GM12878 (cell line): ENCODE data around the gene PKP3. TPM values are rescaled to one million over a fixed set of nuclear protein-coding genes. Genes with fewer than 3 reads are reported as not detected.
A peak's percentile ranks its signal among the peaks of the same experiment; 100 is the strongest.

Experiments
- BCL11A ChIP-seq: IDR thresholded peaks from 2 replicates; pipeline ENCODE4 v1.6.1; 2011; ENCODE audit warnings: low read depth, low read length
- BMI1 ChIP-seq: fragments of 450-650 bp; IDR thresholded peaks from 2 replicates; pipeline ENCODE4 v1.6.1; 2016; ENCODE audit warnings: mild to moderate bottlenecking, moderate library complexity, borderline replicate concordance
- CBX5 ChIP-seq: sonication (generic); IDR thresholded peaks from 2 replicates; pipeline ENCODE4 v1.6.1; 2016; ENCODE audit warnings: low read depth, moderate library complexity, mild to moderate bottlenecking, inconsistent platforms
- GABPA ChIP-seq: IDR thresholded peaks from 2 replicates; pipeline ENCODE4 v1.6.1; 2014; ENCODE audit warnings: antibody characterized with exemption, low read depth, mild to moderate bottlenecking, inconsistent platforms
- MYC ChIP-seq: IDR thresholded peaks from 2 replicates; pipeline ENCODE4 v1.6.1; 2011; ENCODE audit warnings: mild to moderate bottlenecking, low read length, moderate library complexity, inconsistent platforms; ENCODE audit not compliant: insufficient read depth, insufficient replicate concordance, insufficient read length, severe bottlenecking
- NR2C1 ChIP-seq: fragments of 450-650 bp; IDR thresholded peaks from 2 replicates; pipeline ENCODE4 v1.6.1; 2017; ENCODE audit warnings: antibody characterized with exemption, mild to moderate bottlenecking, moderate library complexity
- SIN3A ChIP-seq: IDR thresholded peaks from 2 replicates; pipeline ENCODE4 v1.6.1; 2012; ENCODE audit warnings: low read depth, low read length, improper control_type of control experiment
- SREBF2 ChIP-seq: IDR thresholded peaks from 2 replicates; pipeline ENCODE4 v1.6.1; 2012; ENCODE audit warnings: mild to moderate bottlenecking, low read length
- TCF3 ChIP-seq: IDR thresholded peaks from 2 replicates; pipeline ENCODE4 v1.6.1; 2012; ENCODE audit warnings: low read depth, mild to moderate bottlenecking, low read length, borderline replicate concordance; ENCODE audit not compliant: insufficient read depth
- YY1 ChIP-seq: IDR thresholded peaks from 2 replicates; pipeline ENCODE4 v1.6.1; 2011; ENCODE audit warnings: low read depth, mild to moderate bottlenecking, low read length
- polyA plus RNA-seq, 11 experiments: library from polyadenylated mRNA; depleted of rRNA in 4 of 11; unstranded in 6 of 11; stranded (reverse) in 5 of 11; fragments of >200 nt; fragmentation: Nextera tagmentation in 4 of 11; fragmentation: Illumina TruSeq in 1 of 11; extraction: Ambion mirVana in 4 of 11; extraction: Trizol in 1 of 11; gene quantifications; 1 replicate in 1 of 11; 2 replicates in 10 of 11; pipeline versions ENCODE4 v1.2.1 to v1.2.3, GENCODE V29; 2011 to 2016; ENCODE audit warnings: inconsistent platforms in 2 of 11, missing spikeins in 2 of 11, low read depth in 1 of 11
- total RNA-seq, 4 experiments: library from RNA; depleted of rRNA in 3 of 4; stranded (reverse); fragments of >200 nt in 3 of 4; fragmentation: Illumina TruSeq in 1 of 4; extraction: Trizol in 1 of 4; gene quantifications; 2 replicates each; pipeline versions ENCODE4 v1.2.1 to v1.2.3, GENCODE V29; 2013 to 2021
- TF ChIP-seq, protein P1 (sequence below): fragments of 450-650 bp; IDR thresholded peaks from 2 replicates; pipeline ENCODE4 v1.6.1; 2017; ENCODE audit warnings: mild to moderate bottlenecking, moderate library complexity
- TF ChIP-seq, protein P2 (sequence below): IDR thresholded peaks from 2 replicates; pipeline ENCODE4 v1.6.1; 2012; ENCODE audit warnings: mild to moderate bottlenecking, low read depth, low read length
- TF ChIP-seq, protein P3 (sequence below): fragments of 150-350 bp; IDR thresholded peaks from 2 replicates; pipeline ENCODE4 v1.6.1; 2016; ENCODE audit warnings: low read depth, low read length
- TF ChIP-seq, protein P4 (sequence below): fragments of 450-650 bp; IDR thresholded peaks from 2 replicates; pipeline ENCODE4 v1.6.1; 2017; ENCODE audit warnings: mild to moderate bottlenecking, low read depth, inconsistent platforms; ENCODE audit not compliant: poor library complexity, severe bottlenecking

The PKP3 gene
- total and polyA plus RNA-seq, 10 of the 15 experiments (the other 5 are each of a cell fraction or from before 2014, with no cell fraction given), result 0.45 to 0.90 TPM; not detected in 8

GRCh38 chr11:355581-356458, 38.2 kb upstream of the PKP3 start (continued):
- TF ChIP-seq, protein P1, sequence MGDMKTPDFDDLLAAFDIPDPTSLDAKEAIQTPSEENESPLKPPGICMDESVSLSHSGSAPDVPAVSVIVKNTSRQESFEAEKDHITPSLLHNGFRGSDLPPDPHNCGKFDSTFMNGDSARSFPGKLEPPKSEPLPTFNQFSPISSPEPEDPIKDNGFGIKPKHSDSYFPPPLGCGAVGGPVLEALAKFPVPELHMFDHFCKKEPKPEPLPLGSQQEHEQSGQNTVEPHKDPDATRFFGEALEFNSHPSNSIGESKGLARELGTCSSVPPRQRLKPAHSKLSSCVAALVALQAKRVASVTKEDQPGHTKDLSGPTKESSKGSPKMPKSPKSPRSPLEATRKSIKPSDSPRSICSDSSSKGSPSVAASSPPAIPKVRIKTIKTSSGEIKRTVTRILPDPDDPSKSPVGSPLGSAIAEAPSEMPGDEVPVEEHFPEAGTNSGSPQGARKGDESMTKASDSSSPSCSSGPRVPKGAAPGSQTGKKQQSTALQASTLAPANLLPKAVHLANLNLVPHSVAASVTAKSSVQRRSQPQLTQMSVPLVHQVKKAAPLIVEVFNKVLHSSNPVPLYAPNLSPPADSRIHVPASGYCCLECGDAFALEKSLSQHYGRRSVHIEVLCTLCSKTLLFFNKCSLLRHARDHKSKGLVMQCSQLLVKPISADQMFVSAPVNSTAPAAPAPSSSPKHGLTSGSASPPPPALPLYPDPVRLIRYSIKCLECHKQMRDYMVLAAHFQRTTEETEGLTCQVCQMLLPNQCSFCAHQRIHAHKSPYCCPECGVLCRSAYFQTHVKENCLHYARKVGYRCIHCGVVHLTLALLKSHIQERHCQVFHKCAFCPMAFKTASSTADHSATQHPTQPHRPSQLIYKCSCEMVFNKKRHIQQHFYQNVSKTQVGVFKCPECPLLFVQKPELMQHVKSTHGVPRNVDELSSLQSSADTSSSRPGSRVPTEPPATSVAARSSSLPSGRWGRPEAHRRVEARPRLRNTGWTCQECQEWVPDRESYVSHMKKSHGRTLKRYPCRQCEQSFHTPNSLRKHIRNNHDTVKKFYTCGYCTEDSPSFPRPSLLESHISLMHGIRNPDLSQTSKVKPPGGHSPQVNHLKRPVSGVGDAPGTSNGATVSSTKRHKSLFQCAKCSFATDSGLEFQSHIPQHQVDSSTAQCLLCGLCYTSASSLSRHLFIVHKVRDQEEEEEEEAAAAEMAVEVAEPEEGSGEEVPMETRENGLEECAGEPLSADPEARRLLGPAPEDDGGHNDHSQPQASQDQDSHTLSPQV, result peak; percentile 94
- TF ChIP-seq BMI1 (no peak), YY1 (no peak; the same call in 1 of the 2 replicates), SREBF2 (no peak), CBX5 (no peak), BCL11A (no peak; the same call in 1 of the 2 replicates), SIN3A (no peak), NR2C1 (no peak), MYC (no peak), TCF3 (0 out of 2 replicates have a peak, but pooled peaks have one; percentile 26), GABPA (no peak)
- TF ChIP-seq, protein P2, sequence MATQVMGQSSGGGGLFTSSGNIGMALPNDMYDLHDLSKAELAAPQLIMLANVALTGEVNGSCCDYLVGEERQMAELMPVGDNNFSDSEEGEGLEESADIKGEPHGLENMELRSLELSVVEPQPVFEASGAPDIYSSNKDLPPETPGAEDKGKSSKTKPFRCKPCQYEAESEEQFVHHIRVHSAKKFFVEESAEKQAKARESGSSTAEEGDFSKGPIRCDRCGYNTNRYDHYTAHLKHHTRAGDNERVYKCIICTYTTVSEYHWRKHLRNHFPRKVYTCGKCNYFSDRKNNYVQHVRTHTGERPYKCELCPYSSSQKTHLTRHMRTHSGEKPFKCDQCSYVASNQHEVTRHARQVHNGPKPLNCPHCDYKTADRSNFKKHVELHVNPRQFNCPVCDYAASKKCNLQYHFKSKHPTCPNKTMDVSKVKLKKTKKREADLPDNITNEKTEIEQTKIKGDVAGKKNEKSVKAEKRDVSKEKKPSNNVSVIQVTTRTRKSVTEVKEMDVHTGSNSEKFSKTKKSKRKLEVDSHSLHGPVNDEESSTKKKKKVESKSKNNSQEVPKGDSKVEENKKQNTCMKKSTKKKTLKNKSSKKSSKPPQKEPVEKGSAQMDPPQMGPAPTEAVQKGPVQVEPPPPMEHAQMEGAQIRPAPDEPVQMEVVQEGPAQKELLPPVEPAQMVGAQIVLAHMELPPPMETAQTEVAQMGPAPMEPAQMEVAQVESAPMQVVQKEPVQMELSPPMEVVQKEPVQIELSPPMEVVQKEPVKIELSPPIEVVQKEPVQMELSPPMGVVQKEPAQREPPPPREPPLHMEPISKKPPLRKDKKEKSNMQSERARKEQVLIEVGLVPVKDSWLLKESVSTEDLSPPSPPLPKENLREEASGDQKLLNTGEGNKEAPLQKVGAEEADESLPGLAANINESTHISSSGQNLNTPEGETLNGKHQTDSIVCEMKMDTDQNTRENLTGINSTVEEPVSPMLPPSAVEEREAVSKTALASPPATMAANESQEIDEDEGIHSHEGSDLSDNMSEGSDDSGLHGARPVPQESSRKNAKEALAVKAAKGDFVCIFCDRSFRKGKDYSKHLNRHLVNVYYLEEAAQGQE, result no peak
- TF ChIP-seq, protein P3, sequence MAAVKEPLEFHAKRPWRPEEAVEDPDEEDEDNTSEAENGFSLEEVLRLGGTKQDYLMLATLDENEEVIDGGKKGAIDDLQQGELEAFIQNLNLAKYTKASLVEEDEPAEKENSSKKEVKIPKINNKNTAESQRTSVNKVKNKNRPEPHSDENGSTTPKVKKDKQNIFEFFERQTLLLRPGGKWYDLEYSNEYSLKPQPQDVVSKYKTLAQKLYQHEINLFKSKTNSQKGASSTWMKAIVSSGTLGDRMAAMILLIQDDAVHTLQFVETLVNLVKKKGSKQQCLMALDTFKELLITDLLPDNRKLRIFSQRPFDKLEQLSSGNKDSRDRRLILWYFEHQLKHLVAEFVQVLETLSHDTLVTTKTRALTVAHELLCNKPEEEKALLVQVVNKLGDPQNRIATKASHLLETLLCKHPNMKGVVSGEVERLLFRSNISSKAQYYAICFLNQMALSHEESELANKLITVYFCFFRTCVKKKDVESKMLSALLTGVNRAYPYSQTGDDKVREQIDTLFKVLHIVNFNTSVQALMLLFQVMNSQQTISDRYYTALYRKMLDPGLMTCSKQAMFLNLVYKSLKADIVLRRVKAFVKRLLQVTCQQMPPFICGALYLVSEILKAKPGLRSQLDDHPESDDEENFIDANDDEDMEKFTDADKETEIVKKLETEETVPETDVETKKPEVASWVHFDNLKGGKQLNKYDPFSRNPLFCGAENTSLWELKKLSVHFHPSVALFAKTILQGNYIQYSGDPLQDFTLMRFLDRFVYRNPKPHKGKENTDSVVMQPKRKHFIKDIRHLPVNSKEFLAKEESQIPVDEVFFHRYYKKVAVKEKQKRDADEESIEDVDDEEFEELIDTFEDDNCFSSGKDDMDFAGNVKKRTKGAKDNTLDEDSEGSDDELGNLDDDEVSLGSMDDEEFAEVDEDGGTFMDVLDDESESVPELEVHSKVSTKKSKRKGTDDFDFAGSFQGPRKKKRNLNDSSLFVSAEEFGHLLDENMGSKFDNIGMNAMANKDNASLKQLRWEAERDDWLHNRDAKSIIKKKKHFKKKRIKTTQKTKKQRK, result no peak
- TF ChIP-seq, protein P4, sequence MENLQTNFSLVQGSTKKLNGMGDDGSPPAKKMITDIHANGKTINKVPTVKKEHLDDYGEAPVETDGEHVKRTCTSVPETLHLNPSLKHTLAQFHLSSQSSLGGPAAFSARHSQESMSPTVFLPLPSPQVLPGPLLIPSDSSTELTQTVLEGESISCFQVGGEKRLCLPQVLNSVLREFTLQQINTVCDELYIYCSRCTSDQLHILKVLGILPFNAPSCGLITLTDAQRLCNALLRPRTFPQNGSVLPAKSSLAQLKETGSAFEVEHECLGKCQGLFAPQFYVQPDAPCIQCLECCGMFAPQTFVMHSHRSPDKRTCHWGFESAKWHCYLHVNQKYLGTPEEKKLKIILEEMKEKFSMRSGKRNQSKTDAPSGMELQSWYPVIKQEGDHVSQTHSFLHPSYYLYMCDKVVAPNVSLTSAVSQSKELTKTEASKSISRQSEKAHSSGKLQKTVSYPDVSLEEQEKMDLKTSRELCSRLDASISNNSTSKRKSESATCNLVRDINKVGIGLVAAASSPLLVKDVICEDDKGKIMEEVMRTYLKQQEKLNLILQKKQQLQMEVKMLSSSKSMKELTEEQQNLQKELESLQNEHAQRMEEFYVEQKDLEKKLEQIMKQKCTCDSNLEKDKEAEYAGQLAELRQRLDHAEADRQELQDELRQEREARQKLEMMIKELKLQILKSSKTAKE, result no peak
